Measurements from ENCODE around the gene PLXNA2.
A peak's percentile ranks its signal among the peaks of the same experiment; 100 is the strongest.

The PLXNA2 gene

GRCh38 chr1:208166340-208167138 is 77.6 kb downstream of the PLXNA2 start:
- FAIRE-seq, result no peak

GRCh38 chr1:208165659-208166058 is 78.5 kb downstream of the PLXNA2 start:
- no peak for FAIRE-seq
- DNase-seq (ENCODE audit: low spot score), result no peak

More at GRCh38 chr1:208166340-208167138, 77.6 kb downstream of the PLXNA2 start:
- DNase-seq (ENCODE audit: low spot score), result no peak

GRCh38 chr1:208164609-208165008 is 79.6 kb downstream of the PLXNA2 start:
- DNase-seq (ENCODE audit: low spot score) (no peak), FAIRE-seq (no peak)

- DNase-seq (ENCODE audit: low spot score) (no peak), FAIRE-seq (no peak)
These were observed 80.6 kb downstream of the PLXNA2 start for GRCh38 chr1:208163539-208163938.

GRCh38 chr1:208162903-208163302 is 81.3 kb downstream of the PLXNA2 start:
- FAIRE-seq (no peak), DNase-seq (ENCODE audit: low spot score) (no peak)

GRCh38 chr1:208161656-208162375 is 82.4 kb downstream of the PLXNA2 start:
- FAIRE-seq (no peak), DNase-seq (ENCODE audit: low spot score) (no peak)

GRCh38 chr1:208161005-208161404 is 83.2 kb downstream of the PLXNA2 start:
- FAIRE-seq (no peak), DNase-seq (ENCODE audit: low spot score) (no peak)

GRCh38 chr1:208160259-208160819 is 83.8 kb downstream of the PLXNA2 start:
- FAIRE-seq (no peak), DNase-seq (ENCODE audit: low spot score) (no peak)

GRCh38 chr1:208159555-208160258 is 84.5 kb downstream of the PLXNA2 start:
- DNase-seq (ENCODE audit: low spot score) (peak; percentile 18), FAIRE-seq (no peak)

GRCh38 chr1:208158640-208159554 is 85.3 kb downstream of the PLXNA2 start:
- FAIRE-seq (no peak), DNase-seq (ENCODE audit: low spot score) (peak; percentile 30)

GRCh38 chr1:208157769-208158168 is 86.4 kb downstream of the PLXNA2 start:
- DNase-seq (ENCODE audit: low spot score), result no peak
- FAIRE-seq, result no peak

GRCh38 chr1:208156741-208157140 is 87.4 kb downstream of the PLXNA2 start:
- no peak for FAIRE-seq
- no peak for DNase-seq (ENCODE audit: low spot score)

GRCh38 chr1:208156310-208156709 is 87.9 kb downstream of the PLXNA2 start:
- no peak for FAIRE-seq

GRCh38 chr1:208154679-208155642 is 89.2 kb downstream of the PLXNA2 start:
- FAIRE-seq (no peak), DNase-seq (ENCODE audit: low spot score) (no peak)

More at GRCh38 chr1:208156310-208156709, 87.9 kb downstream of the PLXNA2 start:
- no peak for DNase-seq (ENCODE audit: low spot score)

- no peak for DNase-seq (ENCODE audit: low spot score)
- no peak for FAIRE-seq
These were observed 90.1 kb downstream of the PLXNA2 start for GRCh38 chr1:208154040-208154439.

- DNase-seq (ENCODE audit: low spot score) (no peak), FAIRE-seq (no peak)
These were observed 90.8 kb downstream of the PLXNA2 start for GRCh38 chr1:208153386-208153785.

- DNase-seq (ENCODE audit: low spot score) (no peak), FAIRE-seq (no peak)
These were observed 92.2 kb downstream of the PLXNA2 start for GRCh38 chr1:208151728-208152598.

GRCh38 chr1:208150833-208151458 is 93.2 kb downstream of the PLXNA2 start:
- DNase-seq (ENCODE audit: low spot score) (no peak), FAIRE-seq (no peak)
